ENCODE data around the gene ZSCAN9.
A peak's percentile ranks its signal among the peaks of the same experiment; 100 is the strongest.

The ZSCAN9 gene

GRCh38 chr6:28215425-28215824 lies 9.7 kb upstream of the ZSCAN9 start:
- Histone ChIP-seq H3K4me1 (peaks cover 0 to 21% (median 4%) of the 10 kb centered on the region in 10 experiments; a peak in 6 of 20 replicates), H3K9ac (no peak overlapping the region), H3K4me3 (no peak overlapping the region), H3K27ac (no peak overlapping the region), H3K36me3 (no peaks in the 10 kb centered on the region), H4K20me1 (no peaks in the 10 kb centered on the region), H3K9me3 (replicated peaks in 1 of 11) (peaks cover 0 to 40% (median 13%) of the 10 kb centered on the region in 11 experiments; a peak in 10 of 22 replicates), H3K4me2 (peak overlapping the region in 1 of 11 experiments; percentile 11; a peak in 1 of 22 replicates), H3K27me3 (peaks cover 78 to 100% (median 99%) of the 10 kb centered on the region in 11 experiments)
- no peak for TF ChIP-seq Cebpa-rat (IDR thresholded peaks at IDR 0.05)

- Histone ChIP-seq H3K27me3 (peaks cover 54 to 91% (median 80%) of the 10 kb centered on the region in 11 experiments), H3K9me3 (replicated peaks in 1 of 11) (peaks cover 0 to 23% (median 1%) of the 10 kb centered on the region in 11 experiments; a peak in 6 of 22 replicates), H3K36me3 (no peaks in the 10 kb centered on the region), H4K20me1 (no peaks in the 10 kb centered on the region), H3K27ac (no peak overlapping the region), H3K4me3 (0 out of 20 replicates have a peak overlapping the region, but pooled peaks of 3 of the 10 experiments have one; percentile 42 to 54 (median 42)), H3K4me2 (peak overlapping the region in 10 of 11 experiments; percentile 18 to 66 (median 47); a peak in 11 of 22 replicates), H3K4me1 (peaks cover 0 to 13% (median 2%) of the 10 kb centered on the region in 10 experiments; a peak in 6 of 20 replicates), H3K9ac (no peak overlapping the region)
- no peak for TF ChIP-seq Cebpa-rat (IDR thresholded peaks at IDR 0.05)
These were observed 7.2 kb upstream of the ZSCAN9 start for GRCh38 chr6:28217890-28218289.

DNA sequence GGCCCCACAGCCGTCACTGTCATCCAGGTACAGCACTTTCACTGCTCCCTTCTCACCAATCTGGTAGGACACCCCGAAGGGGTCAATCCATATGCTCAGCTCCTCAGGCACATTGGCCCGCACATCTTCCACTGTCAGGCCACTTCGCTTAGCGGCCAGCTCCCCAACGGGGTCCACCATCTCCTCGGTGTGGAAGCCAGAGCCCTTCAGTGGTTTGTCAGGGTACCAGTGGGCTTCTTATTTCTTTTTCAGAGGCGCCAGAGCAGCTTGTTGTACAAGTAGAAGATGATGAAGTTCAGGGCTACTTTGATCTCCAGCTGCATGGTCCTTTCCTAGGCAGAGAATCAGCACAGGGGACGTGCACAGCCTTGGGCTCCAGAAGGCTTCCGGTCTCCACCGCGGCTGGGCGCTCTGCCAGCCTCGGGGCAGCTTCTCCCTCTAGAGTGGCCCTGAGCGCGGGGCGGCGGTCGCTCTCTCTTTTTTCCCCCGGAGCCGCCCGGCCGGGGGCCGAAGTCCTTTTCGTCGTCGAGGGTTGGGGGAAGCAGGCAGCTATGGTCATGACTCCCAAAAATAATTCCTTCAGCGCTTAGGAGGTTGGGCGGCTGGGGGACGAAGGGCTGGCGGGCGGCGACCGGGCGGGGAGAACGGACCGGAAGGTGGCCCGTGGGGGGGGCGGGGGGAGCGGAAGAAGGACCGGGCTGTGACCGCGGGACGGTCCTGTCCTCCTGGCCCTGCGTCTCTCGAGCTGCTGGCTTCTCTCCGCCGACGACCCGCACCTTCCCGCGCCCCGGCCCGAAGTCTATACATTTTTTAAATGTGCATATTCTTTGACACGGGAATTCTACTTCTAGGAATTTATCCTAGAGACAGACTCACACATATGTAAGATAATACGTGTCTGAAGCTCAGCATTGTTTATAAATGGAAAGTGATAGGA lies 6.5 kb upstream of the ZSCAN9 start:
- H3K4me2 ChIP-seq = peak overlapping the region; percentile 18 to 66 (median 47); a peak in 17 of 22 replicates
- H3K4me3 ChIP-seq = peak overlapping the region in 6 of 10 experiments; percentile 40 to 63 (median 42); a peak in 11 of 20 replicates
- H3K27ac ChIP-seq = no peak overlapping the region
- peak overlapping the region in 1 of 11 experiments; percentile 31; a peak in 2 of 22 replicates for H3K9ac ChIP-seq
- H3K36me3 ChIP-seq = no peaks in the 10 kb centered on the region
- H3K4me1 ChIP-seq = peaks cover 0 to 8% (median 2%) of the 10 kb centered on the region in 10 experiments; a peak in 2 of 20 replicates
- TF ChIP-seq Cebpa-rat (IDR thresholded peaks at IDR 0.05) = no peak
- H3K9me3 ChIP-seq (replicated peaks in 1 of 11) = peaks cover 0 to 23% (median 0%) of the 10 kb centered on the region in 11 experiments; a peak in 5 of 22 replicates
- no peaks in the 10 kb centered on the region for H4K20me1 ChIP-seq
- peaks cover 47 to 86% (median 77%) of the 10 kb centered on the region in 11 experiments for H3K27me3 ChIP-seq

GRCh38 chr6:28220257-28221133 lies 4.6 kb upstream of the ZSCAN9 start:
- H3K9ac ChIP-seq = no peak overlapping the region
- peaks cover 0 to 12% (median 2%) of the 10 kb centered on the region in 10 experiments; a peak in 6 of 20 replicates for H3K4me1 ChIP-seq
- H3K27ac ChIP-seq = no peak overlapping the region
- peaks cover 45 to 86% (median 74%) of the 10 kb centered on the region in 11 experiments for H3K27me3 ChIP-seq
- no peak for TF ChIP-seq Cebpa-rat (IDR thresholded peaks at IDR 0.05)
- H3K9me3 ChIP-seq (replicated peaks in 1 of 11) = peaks cover 0 to 28% (median 5%) of the 10 kb centered on the region in 11 experiments; a peak in 9 of 22 replicates
- no peaks in the 10 kb centered on the region for H3K36me3 ChIP-seq
- no peak overlapping the region for H3K4me3 ChIP-seq
- H4K20me1 ChIP-seq = no peaks in the 10 kb centered on the region
- H3K4me2 ChIP-seq = no peak overlapping the region

DNA sequence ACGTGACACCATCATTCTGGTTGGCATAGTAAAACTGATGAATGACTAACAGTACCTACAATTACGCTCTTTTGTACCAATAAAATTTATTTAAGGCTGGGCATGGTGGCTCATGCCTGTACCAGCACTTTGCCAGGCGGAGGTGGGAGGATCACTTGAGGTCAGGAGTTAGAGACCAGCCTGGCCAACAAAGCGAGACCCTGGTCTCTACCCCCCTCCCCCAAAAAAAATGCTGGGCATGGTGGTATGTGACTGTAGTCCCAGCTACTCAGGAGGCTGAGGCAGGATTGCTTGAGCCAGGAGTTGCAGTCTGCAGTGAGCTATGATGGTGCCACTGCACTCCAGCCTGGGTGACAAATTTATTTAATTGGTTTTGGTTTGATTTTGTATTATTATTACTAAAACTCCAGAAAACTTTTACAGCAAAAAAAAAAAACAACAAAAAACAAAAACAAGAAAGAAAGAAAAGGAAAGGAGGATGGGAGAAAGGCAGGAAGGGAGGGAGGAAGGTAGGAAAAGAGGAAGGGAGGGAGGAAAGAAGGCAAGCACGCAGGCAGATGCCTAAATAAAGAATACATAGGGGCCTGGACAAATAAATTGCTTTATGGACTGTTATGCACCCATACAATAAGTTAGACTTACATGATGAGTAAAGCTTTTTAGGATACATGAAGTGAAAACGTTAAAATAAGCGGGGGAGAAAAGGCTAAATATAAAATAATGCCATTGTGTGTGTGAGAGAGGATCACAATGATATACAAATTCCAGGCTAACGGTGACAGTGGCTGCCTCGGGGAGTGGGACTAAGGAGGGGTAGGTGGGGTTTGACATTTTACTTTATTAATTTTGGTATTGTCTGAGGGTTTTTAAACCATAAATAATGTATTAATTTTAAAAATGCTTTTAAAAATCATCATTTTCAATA lies 682 bp upstream of the ZSCAN9 start:
- peak overlapping the region; percentile 39 to 76 (median 69); a peak in 21 of 22 replicates for H3K4me2 ChIP-seq
- TF ChIP-seq Cebpa-rat (IDR thresholded peaks at IDR 0.05) = no peak

DNA sequence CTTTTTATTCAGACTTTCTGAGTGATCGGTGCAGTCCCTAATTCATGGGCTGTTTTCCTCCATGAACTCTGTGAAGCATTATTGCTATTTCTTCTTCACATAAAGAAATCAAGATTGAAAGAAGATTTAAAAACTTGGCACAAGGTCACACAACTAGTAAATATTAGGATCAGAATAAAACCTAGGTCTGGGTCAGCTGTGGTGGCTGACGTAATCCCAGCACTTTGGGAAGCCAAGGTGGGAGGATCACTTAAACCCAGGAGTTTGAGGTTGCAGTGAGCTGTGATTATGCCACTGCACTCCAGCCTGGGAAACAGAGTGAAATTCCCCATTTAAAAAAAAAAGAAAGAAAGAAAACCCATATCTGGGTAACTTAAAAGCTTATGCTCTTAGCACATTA lies 1.4 kb downstream of the ZSCAN9 start:
- peaks cover 0 to 30% (median 3%) of the 10 kb centered on the region in 10 experiments; a peak in 12 of 20 replicates for H3K4me1 ChIP-seq
- peaks cover 0 to 22% (median 5%) of the 10 kb centered on the region in 11 experiments; a peak in 13 of 22 replicates for H3K9me3 ChIP-seq (replicated peaks in 1 of 11)
- peaks cover 26 to 50% (median 41%) of the 10 kb centered on the region in 11 experiments for H3K27me3 ChIP-seq
- H3K27ac ChIP-seq = no peak overlapping the region
- TF ChIP-seq Cebpa-rat (IDR thresholded peaks at IDR 0.05) = no peak
- H3K4me2 ChIP-seq = peak overlapping the region in 6 of 11 experiments; percentile 1 to 76 (median 68); a peak in 6 of 22 replicates
- H3K36me3 ChIP-seq = peaks cover 14 to 43% (median 35%) of the 10 kb centered on the region in 11 experiments; a peak in 20 of 22 replicates
- H3K9ac ChIP-seq = no peak overlapping the region
- peak overlapping the region in 1 of 10 experiments; percentile 59; a peak in 1 of 20 replicates for H3K4me3 ChIP-seq
- no peaks in the 10 kb centered on the region for H4K20me1 ChIP-seq

More for the DNA sequence above, 682 bp upstream of the ZSCAN9 start:
- peak overlapping the region in 10 of 11 experiments; percentile 28 to 72 (median 60); a peak in 14 of 22 replicates for H3K27ac ChIP-seq
- H3K4me3 ChIP-seq = peak overlapping the region; percentile 58 to 75 (median 66)
- H3K27me3 ChIP-seq = peaks cover 28 to 67% (median 55%) of the 10 kb centered on the region in 11 experiments
- H3K4me1 ChIP-seq = peaks cover 0 to 30% (median 3%) of the 10 kb centered on the region in 10 experiments; a peak in 12 of 20 replicates
- peaks cover 0 to 24% (median 16%) of the 10 kb centered on the region in 11 experiments; a peak in 15 of 22 replicates for H3K36me3 ChIP-seq
- peak overlapping the region; percentile 64 to 79 (median 75); a peak in 21 of 22 replicates for H3K9ac ChIP-seq
- no peaks in the 10 kb centered on the region for H4K20me1 ChIP-seq
- H3K9me3 ChIP-seq (replicated peaks in 1 of 11) = peaks cover 0 to 14% (median 5%) of the 10 kb centered on the region in 11 experiments; a peak in 9 of 22 replicates

DNA sequence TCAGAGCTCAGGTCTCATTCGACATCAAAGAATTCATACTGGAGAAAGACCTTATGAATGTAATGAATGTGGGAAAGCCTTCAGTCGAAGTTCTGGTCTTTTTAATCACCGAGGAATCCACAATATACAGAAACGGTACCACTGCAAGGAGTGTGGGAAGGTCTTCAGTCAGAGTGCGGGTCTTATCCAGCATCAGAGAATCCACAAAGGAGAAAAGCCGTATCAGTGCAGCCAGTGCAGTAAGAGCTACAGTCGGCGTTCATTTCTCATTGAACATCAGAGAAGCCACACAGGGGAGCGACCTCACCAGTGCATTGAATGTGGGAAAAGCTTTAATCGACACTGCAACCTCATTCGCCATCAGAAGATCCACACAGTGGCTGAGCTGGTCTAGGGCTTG lies 7.7 kb downstream of the ZSCAN9 start:
- Histone ChIP-seq H3K36me3 (peaks cover 30 to 65% (median 46%) of the 10 kb centered on the region in 11 experiments), H4K20me1 (no peaks in the 10 kb centered on the region), H3K27me3 (peaks cover 0 to 3% (median 0%) of the 10 kb centered on the region in 11 experiments; a peak in 2 of 22 replicates), H3K4me2 (no peak overlapping the region), H3K9ac (no peak overlapping the region), H3K9me3 (replicated peaks in 1 of 11) (peaks cover 13 to 29% (median 22%) of the 10 kb centered on the region in 11 experiments), H3K4me3 (no peak overlapping the region), H3K27ac (no peak overlapping the region), H3K4me1 (peaks cover 0 to 16% (median 3%) of the 10 kb centered on the region in 10 experiments; a peak in 10 of 20 replicates)
- TF ChIP-seq Cebpa-rat (IDR thresholded peaks at IDR 0.05) = no peak
